Colonic mucosa (tissue), 4 donors: ENCODE results near the gene COQ10A. TPM values are rescaled to one million over a fixed set of nuclear protein-coding genes. Genes with fewer than 3 reads are reported as not detected.
"Not testable (repeated sequence)": the region's sequence is repeated elsewhere in the genome, so short reads cannot be mapped to it uniquely, and the experiment has no call there.

Experiments
- DNase-seq: peaks from one replicate; pipeline ENCODE4 v3.0.0-alpha.2; 2020
- H3K27ac ChIP-seq: fragments of 200-600 bp; one replicate; pipeline ENCODE4 v1.8.0; 2021
- H3K27me3 ChIP-seq: fragments of 200-600 bp; one replicate; pipeline ENCODE4 v1.8.0; 2021
- H3K36me3 ChIP-seq: fragments of 200-600 bp; one replicate; pipeline ENCODE4 v1.8.0; 2021
- H3K4me1 ChIP-seq: fragments of 200-600 bp; one replicate; pipeline ENCODE4 v1.8.0; 2021; ENCODE audit warnings: mild to moderate bottlenecking
- H3K4me3 ChIP-seq: fragments of 200-600 bp; one replicate; pipeline ENCODE4 v1.8.0; 2021
- H3K9ac ChIP-seq, 2 donors: one replicate each; pipeline ENCODE4 v1.7.0; 2013; ENCODE audit warnings: control low read depth in 2 of 2, low read depth in 2 of 2, low read length in 2 of 2
- H3K9me3 ChIP-seq: fragments of 200-600 bp; one replicate; pipeline ENCODE4 v1.8.0; 2021
- CTCF ChIP-seq: fragments of 200-600 bp; IDR thresholded peaks from one replicate; pipeline ENCODE4 v1.8.0; 2022; ENCODE audit warnings: antibody characterized with exemption, mild to moderate bottlenecking
- intact Hi-C: fragments of 100-400 bp; cut with DNase I; formaldehyde crosslinking; loops from one replicate; pipeline ENCODE4 v1.14.1; 2022
- total RNA-seq, 2 donors: library from RNA; stranded (reverse); fragmentation: NEBNext Ultra II Directional in 1 of 2; extraction: Animal tissue kit (Norgen Biotek cat#: 25700) in 1 of 2; gene quantifications; one replicate each; pipeline ENCODE4 v1.2.1, GENCODE V29; 2021
- donor health status: healthy.
- donor health status: DM: no; HTN: no; CAD: no.
- donor health status: DM: no; HTN: no; CAD: no.

COQ10A gene
- total RNA-seq, 2 donors from 2014 or later: 4.2 to 4.5 TPM

- peaks cover 19% of the 10 kb centered on the region for H3K36me3 ChIP-seq
- H3K27ac ChIP-seq: no peak overlapping the region
- DNase-seq: no peak
- no peaks in the 10 kb centered on the region for H3K4me1 ChIP-seq
- no peak overlapping the region for H3K9ac ChIP-seq
- no peaks in the 10 kb centered on the region for H3K27me3 ChIP-seq
- no peak overlapping the region for H3K4me3 ChIP-seq
- intact Hi-C loops: no loop called here
- TF ChIP-seq CTCF: no peak
- H3K9me3 ChIP-seq: no peaks in the 10 kb centered on the region
Observed at GRCh38 chr12:56271031-56271430, 4.3 kb downstream of the COQ10A start.

- H3K36me3 ChIP-seq: peaks cover 22% of the 10 kb centered on the region
Observed at GRCh38 chr12:56272468-56272867, 5.7 kb downstream of the COQ10A start.

GRCh38 chr12:56274299-56274698, 7.6 kb downstream of the COQ10A start:
- Histone ChIP-seq H3K27me3 (no peaks in the 10 kb centered on the region), H3K4me3 (no peak overlapping the region), H3K36me3 (peaks cover 25% of the 10 kb centered on the region), H3K9ac (no peak overlapping the region), H3K4me1 (no peaks in the 10 kb centered on the region), H3K9me3 (no peaks in the 10 kb centered on the region), H3K27ac (no peak overlapping the region)
- intact Hi-C loops: no loop called here
- no peak for TF ChIP-seq CTCF
- no peak for DNase-seq

More at GRCh38 chr12:56272468-56272867, 5.7 kb downstream of the COQ10A start:
- H3K27ac ChIP-seq, H3K9me3 ChIP-seq, H3K4me1 ChIP-seq, H3K9ac ChIP-seq, H3K4me3 ChIP-seq, DNase-seq, intact Hi-C loops, H3K27me3 ChIP-seq: not testable (repeated sequence)

GRCh38 chr12:56278905-56279304, 12.2 kb downstream of the COQ10A start:
- Histone ChIP-seq H3K27me3 (no peaks in the 10 kb centered on the region), H3K4me3 (no peak overlapping the region), H3K36me3 (peaks cover 41% of the 10 kb centered on the region), H3K9ac (no peak overlapping the region), H3K4me1 (no peaks in the 10 kb centered on the region), H3K27ac (no peak overlapping the region), H3K9me3 (no peaks in the 10 kb centered on the region)
- DNase-seq: no peak
- no peak for TF ChIP-seq CTCF
- intact Hi-C loops: no loop called here

- no peak for TF ChIP-seq CTCF
- no peaks in the 10 kb centered on the region for H3K27me3 ChIP-seq
- no peak overlapping the region for H3K4me3 ChIP-seq
- no peak overlapping the region for H3K27ac ChIP-seq
- H3K4me1 ChIP-seq: no peaks in the 10 kb centered on the region
- no peaks in the 10 kb centered on the region for H3K9me3 ChIP-seq
- intact Hi-C loops: no loop called here
- no peak for DNase-seq
- H3K9ac ChIP-seq: no peak overlapping the region
- peaks cover 33% of the 10 kb centered on the region for H3K36me3 ChIP-seq
Observed at GRCh38 chr12:56280849-56281248, 14.1 kb downstream of the COQ10A start.

- H3K9me3 ChIP-seq: no peaks in the 10 kb centered on the region
- H3K4me3 ChIP-seq: no peak overlapping the region
- H3K4me1 ChIP-seq: no peaks in the 10 kb centered on the region
- no peak overlapping the region for H3K27ac ChIP-seq
- TF ChIP-seq CTCF: no peak
- DNase-seq: no peak
- peaks cover 28% of the 10 kb centered on the region for H3K36me3 ChIP-seq
- intact Hi-C loops: no loop called here
- H3K9ac ChIP-seq: no peak overlapping the region
- H3K27me3 ChIP-seq: no peaks in the 10 kb centered on the region
Observed at GRCh38 chr12:56282030-56282429, 15.3 kb downstream of the COQ10A start.
